Activated T-cell treated with anti-CD3 and anti-CD28 coated beads, Interleukin-2, amount 50 U/mL, for 48 hours (primary cell): ENCODE measurements around the gene HYCC1.

ENCODE experiments used
- DNase-seq, 2 experiments: peaks; one replicate each; pipeline ENCODE4 v3.0.0-alpha.2; 2020

HYCC1 gene

GRCh38 chr7:23016345-23017253 lies 2.7 kb upstream of the HYCC1 start:
- no peak for DNase-seq

GRCh38 chr7:23014681-23015080 lies 751 bp upstream of the HYCC1 start:
- DNase-seq: no peak

DNA sequence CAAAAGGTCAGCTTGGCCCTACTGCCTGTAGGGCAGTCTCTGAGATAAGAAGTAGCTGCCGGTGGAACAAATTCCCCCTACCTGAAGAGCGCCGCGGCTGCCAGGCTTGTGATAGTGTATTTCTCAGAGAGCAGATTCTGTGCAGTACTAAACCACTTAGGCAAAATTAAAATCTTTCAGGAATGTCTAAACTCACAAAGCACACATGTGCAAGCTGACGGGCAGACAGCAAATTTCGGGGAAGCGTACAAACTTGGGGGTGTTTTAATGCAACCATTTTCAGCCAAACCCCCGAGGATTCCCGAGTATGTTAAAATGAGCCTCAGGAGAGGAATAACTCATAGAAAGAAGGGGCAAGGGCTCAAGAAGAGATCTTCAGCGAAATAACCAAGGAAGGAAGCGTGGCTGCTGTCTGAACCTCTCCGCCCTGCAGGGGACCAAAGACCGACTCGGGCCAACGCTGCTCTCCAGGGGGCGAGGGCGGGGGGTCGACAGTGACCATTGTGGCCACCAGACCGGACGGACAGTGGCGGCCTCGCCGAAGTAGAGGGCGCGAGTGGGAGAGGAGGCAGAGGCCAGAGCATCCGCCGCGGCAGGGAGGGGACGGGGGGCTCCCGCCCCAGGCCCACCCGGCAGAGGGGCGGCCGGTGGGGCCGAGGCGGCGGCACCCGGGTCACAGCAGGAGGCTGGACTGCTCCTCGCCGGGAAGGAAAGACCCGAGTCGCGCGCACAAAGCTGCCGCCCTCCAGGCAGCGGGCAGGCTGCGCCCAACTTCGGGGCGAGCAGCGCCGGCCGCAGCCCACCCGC lies 819 bp downstream of the HYCC1 start:
- DNase-seq: peak; percentile 31 to 33

GRCh38 chr7:23012186-23012585 lies 1.7 kb downstream of the HYCC1 start:
- DNase-seq: no peak

GRCh38 chr7:23011222-23011924 lies 2.6 kb downstream of the HYCC1 start:
- DNase-seq: no peak

- DNase-seq: no peak
Measured at GRCh38 chr7:23009303-23009702, 4.6 kb downstream of the HYCC1 start.

DNA sequence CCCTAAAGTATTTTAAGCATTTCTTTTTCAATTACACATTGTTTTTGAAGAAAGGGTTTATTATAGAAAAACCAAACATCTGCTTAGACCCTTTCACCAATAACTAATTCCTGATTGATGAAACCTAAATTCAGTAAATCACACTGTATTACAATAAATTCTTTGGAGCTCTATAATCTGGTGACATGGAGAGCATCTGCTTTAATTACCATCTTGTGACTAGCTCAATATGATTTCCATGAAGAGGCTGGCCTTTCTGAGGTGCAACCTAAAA lies 9.7 kb downstream of the HYCC1 start:
- DNase-seq: no peak

- no peak for DNase-seq
Measured at GRCh38 chr7:23003505-23004246, 10.3 kb downstream of the HYCC1 start.

DNA sequence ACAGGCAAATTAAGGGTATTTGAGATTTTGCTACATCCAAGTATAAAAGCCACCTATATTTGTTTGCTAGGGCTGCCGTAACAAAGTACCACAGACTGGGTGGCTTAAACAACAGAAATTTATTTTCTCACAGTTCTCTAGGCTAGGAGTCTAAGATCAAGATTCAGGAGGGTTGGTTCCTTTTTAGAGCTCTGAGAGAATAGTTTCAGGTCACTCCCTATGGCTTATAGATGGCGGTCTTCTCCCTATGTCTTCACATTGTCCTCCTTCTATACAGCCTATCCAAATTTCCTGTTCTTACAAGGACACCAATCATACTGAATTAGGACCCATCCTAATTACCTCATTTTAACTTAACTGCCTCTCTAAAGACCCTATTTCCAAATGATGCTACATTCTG lies 11.2 kb downstream of the HYCC1 start:
- no peak for DNase-seq

- DNase-seq: no peak
Measured at GRCh38 chr7:23001610-23002009, 12.3 kb downstream of the HYCC1 start.

DNA sequence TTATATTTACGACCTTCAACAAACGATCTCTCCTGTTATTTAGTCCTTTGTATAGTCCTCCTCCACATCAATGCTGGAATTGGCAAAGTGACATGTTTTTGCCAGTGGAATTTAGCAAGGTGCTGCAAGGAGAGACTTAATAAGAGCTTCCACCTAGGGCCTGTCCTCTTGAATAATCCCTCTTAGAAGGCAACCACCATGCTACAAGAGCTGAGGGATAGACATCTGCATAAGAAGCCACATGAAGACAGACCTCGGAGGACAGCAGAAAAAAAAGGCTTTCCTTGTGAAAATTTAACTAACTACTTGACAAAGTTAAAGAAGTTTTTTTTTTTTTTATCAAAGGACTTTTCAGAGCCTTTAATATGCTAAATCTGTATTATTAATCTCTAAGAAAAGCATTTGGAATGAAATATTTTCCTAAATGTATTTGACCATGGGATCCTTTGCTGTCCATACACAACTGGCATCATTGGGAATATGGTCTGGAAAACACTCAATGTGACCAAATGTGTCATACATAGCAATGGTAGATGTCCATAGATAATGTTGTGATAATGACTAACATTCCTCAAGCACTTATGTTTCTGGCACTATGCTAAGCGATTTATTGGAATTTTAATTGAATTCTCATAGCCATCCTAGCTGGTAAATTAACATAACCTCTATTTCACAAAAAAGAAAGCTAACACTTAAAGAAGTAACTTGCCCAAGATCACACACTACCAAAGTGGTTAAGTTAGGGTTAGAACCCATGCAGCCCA lies 13.2 kb downstream of the HYCC1 start:
- no peak for DNase-seq

GRCh38 chr7:22998519-22998896 lies 15.4 kb downstream of the HYCC1 start:
- no peak for DNase-seq

DNA sequence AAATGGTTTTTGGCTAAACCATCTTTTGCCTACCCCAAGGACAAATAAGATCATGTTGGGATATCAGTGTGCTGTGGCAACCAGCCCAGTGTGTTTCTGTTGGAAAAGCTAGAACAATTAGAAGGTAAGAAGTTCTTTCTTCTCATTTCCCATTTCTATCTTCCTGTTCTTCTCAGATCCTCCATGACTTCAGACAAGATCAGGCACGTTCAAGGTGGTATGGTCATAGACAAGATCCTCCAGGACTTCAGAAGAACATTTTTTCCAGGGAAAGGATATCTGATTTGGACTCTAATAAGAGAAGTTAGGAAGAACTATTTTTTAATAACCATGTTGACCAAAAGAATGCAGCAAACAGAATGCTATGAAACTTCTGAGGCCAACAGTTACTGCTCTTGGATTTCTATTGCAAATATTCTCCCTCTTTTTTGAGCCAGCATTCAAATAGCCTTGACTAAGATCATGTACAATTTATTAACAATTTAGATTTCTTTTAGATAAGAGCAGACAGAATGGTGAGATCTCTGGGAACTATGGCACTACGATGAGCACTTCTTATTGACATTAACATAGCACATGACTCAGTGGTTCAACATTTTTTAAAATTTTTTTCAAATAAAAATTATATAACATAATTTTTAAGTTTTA lies 15.9 kb downstream of the HYCC1 start:
- DNase-seq: no peak

DNA sequence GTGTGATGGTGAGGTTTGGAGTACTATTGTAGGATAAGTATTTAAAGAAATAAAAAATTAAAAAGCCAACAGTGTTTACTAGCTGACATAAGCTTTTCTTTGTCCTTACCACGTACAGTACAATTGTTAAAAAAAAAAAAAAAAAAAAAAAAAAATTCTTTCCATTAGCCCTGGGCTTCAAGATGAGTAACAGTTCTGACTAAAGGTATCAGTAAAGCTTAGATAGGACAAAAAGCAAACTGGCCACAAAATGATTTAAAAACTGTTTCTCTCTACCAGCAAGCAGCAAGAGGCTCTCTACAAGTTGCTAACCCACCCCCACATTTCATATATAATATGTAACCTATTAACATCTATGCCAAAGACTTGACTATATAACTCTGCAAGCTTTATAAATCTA lies 17.5 kb downstream of the HYCC1 start:
- no peak for DNase-seq

DNA sequence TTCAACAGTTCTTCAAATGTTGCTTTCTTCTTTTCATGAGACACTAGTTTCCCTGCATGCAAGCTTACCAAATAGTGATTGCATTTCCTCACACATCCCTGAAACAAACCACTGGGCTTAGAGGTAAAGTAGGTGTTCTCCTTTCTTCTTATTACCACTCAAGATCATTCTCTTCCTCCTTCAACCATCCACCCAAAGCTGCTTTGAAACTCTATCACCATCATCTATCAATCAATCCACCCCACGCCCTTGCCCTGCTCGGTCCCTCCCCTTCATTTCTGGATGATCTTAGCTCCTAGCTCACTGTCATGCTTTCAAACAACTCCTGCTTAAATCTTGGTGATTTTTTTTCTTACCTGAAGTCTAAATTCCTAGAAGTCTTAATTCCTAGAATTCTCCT lies 18.9 kb downstream of the HYCC1 start:
- no peak for DNase-seq

DNA sequence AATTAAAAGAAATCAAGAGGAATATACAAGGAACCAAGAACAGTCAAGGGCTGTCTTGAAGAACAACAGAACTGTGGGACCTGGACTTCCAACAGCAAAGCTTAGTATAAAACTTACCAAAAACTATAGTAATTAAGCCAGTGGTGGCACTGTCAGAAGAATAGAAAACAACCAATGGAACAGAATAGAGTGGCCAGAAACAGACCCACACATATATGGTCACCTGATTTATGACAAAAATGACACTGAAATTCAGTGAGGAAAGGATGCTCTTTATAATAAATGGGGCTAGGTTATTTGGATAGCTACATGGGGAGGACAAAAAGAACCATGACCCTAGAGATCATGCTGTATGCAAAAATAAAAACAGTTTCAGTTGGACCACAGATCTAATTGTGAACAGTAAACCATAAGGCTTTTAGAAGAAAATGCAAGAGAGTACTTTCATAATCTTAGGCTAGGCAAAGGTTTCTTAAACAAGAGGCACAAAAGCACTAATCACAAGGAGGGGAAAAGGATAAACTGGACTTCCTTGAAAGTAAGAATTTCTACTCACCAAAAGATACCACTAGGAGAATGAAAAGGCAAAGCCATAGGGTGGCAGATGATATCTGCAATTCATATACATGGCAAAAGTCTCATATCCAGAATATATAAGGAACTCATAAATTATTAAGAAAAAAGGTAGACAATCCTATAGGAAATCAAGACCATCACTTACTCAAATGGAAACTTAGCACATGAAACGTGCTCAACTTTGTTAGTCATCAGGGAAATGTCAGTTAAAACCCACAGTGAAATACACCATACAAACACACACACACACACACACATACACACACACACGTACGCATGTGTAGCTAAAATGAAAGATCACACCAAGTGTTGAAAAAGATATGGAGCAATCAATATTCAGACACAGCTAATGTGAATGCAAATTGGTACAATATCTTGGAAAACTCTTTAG lies 20.8 kb downstream of the HYCC1 start:
- DNase-seq: peak; percentile 37 to 38

DNA sequence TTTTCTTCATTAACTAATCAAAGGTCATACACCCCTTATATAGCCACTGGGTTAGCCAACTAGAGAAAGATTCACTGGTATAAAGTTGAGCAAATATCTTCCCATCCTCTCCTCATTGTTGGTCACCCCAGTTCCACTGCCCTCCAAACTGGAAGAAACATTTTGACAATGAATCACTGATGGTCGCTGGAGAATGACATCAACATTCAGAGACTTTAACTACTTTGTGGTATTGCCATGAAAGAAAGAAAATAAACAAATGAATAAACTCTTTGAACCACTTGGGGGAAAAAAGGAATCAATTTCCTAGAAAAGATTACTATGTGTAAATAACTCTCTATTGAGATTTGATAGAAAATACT lies 23.4 kb downstream of the HYCC1 start:
- DNase-seq: no peak

GRCh38 chr7:22989643-22990587 lies 24.0 kb downstream of the HYCC1 start:
- no peak for DNase-seq

GRCh38 chr7:22985436-22985835 lies 28.5 kb downstream of the HYCC1 start:
- no peak for DNase-seq
